Renal cortical epithelial cell (primary cell): Measurements from ENCODE around the gene FCHSD2. TPM values are rescaled to one million over a fixed set of nuclear protein-coding genes. Genes with fewer than 3 reads are reported as not detected.
"Not testable (repeated sequence)": the region's sequence is repeated elsewhere in the genome, so short reads cannot be mapped to it uniquely, and the experiment has no call there.

Experiments used
- DNase-seq: peaks from one replicate; pipeline ENCODE4 v3.0.0-alpha.2; 2011; ENCODE audit warnings: low read depth
- total RNA-seq: library from RNA; depleted of rRNA; stranded (reverse); fragments of >200 nt; gene quantifications from 2 replicates; pipeline ENCODE4 v1.2.3, GENCODE V29; 2014

Gene FCHSD2
- total RNA-seq, 1 donor from 2014 or later, result 21.5 TPM

DNA sequence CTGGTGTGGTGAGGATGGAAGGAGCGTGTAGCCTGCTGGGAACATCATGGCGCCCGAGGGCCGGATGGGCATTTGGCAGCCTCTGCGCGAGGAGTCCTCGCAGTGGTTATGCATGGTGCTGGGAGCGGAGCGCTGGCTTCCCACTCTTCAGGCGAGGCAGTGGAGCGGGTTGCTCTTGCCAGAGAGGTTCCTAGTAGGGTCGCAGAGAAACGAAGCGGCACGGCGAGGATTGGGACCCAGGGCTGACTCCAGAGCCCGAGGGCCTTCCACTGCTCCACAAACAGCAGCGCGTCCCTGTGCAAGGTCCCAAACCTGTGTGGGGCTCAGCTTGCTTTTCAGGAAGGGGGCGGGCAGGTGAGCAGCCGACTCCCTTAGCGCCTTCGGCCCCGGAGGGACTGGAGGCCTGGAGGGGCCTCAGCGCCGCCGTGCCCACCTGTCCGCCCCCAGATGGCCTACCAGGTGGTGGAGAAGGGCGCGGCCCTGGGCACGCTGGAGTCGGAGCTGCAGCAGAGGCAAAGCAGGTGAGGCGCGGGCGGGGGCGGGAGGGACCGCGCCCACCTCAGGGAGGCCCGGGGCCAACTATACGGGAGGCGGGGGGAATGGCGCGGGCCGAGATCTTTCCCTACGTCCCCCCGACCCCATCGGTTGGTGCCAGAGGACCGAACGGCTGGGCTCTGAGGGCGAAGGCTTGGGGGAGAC, 320.7 kb downstream of the FCHSD2 start:
- DNase-seq, result no peak

DNA sequence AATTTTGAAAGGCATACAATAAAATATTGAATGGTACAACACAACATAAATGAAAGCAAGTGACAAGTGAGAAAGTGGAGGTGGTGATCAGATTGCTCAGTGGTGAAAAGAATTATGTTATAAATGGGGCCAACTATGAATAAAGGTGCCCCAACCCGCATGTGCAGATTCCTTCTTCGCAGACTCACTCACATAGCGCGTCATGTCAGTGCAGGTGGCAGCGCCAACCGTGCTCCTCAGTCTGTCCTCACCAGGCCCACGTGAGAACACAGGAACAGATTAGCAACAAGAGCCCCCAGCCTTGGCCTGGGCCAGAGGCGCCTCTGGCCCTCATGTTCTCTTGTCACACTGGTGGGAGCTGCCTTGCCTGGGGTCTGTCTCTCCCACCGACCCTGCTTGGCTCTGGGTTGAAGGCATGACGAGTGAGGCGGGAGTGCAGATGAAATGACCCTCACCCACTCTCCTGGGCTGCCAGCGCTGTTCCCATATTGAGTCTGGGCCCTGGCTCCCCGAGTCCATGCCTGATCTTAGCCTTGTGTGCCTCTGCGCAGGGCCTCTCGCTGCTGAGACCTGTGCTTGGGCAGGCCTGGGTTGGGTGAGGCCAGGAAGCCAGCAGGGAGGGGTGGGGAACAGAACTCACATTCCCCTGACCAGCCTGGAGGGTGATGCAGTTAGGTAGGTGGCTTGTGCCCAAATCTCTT, 321.5 kb downstream of the FCHSD2 start:
- DNase-seq, result no peak

DNA sequence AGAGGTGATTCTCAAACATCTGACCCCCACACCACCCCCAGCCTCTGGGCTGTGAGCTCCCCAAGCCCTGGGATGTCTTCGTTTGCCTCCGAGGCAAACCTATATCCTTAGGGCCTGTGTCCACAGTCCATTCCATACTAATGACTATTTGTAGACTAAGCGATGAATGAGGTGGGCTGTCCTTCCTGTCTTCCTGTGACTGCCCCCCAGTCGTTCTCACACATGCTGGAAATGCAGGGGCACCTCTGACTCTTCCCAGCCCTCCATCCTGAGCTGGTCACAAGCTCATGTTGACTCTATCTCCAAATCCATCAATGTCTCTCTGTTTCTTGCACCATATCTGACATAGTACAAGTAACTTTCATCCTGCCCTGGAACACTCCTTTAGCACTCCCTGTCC, 323.1 kb downstream of the FCHSD2 start:
- DNase-seq, result no peak

DNA sequence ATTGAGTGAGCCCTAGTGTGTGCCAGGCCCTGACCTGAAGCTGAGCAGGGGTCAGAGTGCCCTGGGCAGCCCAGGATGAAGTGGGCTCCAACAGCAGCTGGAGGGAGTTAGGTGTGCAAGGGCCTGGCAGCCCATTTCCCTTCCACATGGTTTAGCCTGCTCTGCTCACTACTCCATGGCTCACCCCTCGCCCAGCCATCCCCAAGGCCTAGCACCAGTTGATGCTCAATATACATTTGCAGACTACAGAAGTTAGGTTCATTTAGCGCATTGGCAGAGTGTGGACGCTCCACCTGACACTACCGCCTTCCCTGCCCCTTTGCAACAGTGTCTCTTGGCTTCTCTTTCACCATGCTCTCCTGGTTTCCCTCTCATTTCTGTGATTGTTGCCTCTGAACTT, 324.2 kb downstream of the FCHSD2 start:
- no peak for DNase-seq

DNA sequence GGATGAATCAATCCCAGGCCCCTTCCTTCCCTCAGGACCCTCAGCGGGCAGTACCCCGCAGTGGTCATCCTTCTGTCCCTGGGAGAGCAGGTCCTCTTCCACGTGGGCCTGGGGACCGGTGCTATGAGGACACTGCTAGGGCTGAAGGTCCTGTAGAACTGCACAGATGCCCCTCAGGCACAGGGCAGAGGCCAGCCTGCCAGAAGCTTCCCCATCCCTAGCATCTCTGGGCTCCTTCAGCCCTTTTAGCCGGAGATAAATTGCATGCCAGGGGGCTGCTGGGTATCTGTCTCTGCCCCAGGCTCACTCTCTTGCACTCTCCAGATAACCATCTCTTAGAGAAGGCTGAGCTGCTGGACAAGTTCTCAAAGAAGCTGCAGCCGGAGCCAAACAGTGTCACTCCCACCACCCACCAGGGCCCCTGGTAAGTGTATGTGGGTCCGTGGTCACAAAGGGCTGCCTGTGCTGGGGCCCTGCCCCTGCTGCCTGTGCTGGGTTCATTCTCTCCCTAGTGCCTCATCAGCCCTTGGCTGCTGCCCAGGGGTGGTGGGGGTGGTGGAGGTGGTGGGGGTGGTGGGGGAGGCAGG, 325.6 kb downstream of the FCHSD2 start:
- DNase-seq, result no peak

DNA sequence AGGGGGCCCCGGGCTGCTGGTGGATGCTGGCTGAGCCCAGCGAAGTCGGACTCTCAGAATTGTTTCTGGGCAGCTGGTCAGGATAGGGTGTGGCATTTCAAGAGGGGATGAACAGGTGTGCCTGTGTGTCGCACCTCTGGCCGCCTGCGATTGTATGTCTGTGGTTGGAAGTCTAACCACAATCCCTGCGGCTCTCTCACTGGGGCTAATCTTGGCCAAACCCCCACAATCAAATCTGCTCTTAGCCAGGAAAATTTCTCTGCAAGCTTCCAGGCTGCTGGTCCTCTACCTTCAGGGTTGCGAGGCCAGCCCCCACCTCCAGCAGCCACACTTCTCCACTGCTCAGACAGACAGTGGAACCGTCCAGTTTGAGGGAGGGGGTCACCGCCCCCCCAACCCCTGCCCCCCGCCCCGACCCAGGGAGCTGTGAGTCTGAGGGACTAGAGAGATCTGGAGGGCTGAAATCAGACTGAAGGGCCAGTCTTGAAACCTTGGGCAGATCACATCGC, 327.0 kb downstream of the FCHSD2 start:
- no peak for DNase-seq

DNA sequence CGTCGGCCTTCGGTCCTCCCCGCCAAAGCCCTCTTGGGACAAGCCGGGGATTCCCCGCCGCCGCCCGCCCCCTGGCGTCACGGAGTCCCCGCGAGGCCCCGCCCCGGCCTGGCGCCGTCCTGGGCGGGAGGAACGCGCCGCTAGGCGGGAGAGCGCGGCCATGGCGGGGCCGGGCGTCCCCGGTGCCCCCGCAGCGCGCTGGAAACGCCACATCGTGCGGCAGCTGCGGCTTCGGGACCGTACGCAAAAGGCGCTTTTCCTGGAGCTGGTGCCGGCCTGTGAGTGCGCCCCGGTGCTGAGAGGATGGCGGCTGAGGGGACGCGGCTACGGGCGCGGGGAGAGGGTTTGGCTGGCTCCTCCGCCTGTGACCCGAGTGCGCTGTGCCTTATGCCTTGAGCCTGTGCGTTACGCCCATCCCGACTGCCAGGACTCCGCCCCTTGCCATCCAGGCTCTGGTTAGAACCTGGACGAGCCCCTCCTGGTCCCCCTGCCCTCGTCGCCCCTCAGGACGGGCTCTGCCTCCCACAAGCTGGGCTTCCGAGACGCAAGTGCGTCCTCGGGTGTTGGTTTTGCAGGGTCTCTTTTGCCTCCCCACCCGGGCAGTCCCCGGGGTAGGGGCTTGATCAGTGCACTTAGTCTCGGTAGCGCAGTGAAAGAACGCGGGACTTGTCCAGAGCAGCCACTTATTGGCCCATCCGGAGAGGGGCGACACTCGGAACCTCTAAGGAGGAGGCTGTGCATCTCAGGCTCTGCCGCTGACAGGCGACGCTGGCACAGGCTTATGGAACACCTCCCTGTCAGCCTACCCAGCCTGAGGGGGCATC, 327.6 kb downstream of the FCHSD2 start, which contains the start of gene ATG16L2:
TSS of gene ATG16L2 (plus strand) at position 126 of the 824 bp plus-strand sequence. CDS start at position 161, 35 bp downstream.
- peak; percentile 48 for DNase-seq

DNA sequence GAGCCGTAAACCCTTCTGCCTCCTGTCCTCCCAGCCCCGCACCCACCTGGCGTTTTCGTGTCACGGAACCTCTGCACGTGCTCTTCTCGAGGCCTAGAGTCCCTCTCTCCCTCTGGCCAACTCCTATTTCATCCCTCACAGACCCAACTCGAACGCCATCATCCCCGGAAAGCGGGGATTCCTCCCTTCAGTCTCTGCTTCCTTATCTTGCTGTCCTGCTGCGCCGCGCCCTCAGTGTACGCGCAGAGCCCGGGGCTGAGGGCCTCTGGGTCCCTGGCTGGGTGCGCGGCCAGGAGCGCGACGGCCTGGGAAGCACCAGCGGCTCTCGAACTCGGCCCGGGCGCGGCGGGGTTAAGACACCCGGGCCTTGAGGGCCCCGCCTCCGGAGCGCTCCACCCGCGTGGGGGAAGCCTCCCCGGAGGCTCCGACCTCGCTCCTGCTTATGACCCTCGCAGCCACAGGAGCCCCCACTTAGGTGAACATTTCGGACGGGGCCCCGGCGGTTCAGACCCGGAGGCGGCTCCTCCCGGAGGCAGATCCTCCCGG, 328.3 kb downstream of the FCHSD2 start:
- peak; percentile 33 for DNase-seq

DNA sequence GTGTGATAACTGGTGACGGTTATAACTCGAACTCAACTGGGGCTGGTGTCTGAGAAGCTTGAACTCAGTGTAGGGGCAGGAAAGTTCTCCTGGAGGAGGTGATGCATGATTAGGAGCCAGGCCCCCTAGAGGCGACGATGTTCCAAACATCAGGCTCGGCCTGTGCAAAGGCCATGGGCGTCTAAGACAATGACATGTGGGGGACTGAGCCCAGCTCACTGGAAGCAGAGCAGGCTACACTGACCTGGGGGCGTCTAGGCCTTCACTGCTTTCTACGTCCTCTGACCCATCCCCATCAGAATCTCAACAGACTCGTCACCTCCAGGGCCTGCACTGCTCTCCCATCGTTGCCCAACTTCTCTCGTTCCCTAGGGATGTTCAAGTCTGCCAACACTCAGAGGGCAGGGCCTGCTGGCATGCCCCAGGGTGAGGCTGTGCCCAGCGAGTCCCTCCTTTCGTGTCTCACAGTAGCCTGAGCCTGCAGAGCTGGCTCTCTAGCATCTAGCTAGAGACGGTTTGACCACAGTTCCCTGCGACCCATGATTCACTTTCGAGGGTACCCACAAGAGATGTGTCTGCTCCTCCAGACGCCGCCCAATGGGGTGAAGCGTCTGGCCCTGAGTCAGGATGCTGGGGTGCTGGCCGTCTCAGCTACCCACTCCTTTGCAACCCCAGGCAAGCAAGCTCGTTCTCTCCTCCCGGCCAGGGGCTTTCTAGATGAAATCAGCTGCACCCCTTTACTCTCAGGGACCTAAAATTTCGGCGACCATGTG, 329.0 kb downstream of the FCHSD2 start:
- peak; percentile 47 for DNase-seq

DNA sequence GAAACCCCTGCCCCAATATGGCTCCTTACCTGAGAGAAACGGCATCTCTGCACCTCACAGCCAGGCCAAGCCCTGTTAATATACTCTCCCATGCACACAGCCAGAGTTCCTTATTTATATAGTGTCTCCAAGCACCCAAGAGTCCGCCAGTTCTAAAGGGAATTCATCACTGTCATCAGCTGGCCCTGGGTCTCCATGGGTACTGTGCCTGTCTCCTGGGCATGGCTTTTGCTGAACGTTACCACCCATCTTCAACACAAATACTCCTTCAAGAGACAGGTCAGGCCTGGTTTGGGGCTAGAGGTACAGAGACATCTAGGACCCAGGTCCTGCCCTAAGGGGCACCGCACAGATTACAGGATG, 329.5 kb downstream of the FCHSD2 start:
- no peak for DNase-seq

DNA sequence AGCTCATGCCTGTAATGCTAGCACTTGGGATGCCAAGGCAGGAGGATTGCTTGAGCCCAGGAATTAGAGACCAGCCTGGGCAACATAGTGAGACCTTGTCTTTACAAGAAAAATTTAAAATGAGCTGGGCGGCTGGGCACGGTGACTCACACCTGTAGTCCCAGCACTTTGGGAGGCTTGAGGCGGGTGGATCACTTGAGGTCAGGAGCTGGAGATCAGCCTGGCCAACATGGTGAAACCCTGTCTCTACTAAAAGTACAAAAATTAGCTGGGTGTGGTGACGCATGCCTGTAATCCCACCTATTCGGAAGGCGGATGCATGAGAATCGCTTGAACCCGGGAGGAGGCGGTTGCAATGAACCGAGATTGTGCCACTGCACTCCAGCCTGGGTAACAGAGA, 330.4 kb downstream of the FCHSD2 start:
- not testable (repeated sequence) for DNase-seq

DNA sequence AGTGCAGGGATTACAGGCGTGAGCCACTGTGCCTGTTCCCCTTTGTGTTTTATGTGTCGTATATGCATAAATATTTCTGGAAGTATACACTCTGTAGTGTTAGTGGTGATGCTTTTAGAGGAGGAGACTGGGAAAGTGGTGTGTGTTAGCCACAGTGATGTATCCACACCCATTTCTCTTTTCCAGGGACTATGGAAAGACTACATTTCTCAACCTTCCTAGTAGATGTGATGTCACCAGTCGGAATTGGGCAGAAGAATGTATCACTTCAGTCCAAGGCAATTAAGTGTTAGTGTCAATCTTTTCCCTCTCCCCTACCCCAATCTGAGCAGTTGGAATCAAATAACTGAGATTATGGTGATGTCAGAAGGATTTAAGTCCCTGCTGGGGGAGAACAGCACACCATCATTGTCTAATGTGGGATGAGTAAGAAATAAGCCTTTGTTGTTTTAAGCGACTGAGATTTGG, 333.8 kb downstream of the FCHSD2 start:
- no peak for DNase-seq

DNA sequence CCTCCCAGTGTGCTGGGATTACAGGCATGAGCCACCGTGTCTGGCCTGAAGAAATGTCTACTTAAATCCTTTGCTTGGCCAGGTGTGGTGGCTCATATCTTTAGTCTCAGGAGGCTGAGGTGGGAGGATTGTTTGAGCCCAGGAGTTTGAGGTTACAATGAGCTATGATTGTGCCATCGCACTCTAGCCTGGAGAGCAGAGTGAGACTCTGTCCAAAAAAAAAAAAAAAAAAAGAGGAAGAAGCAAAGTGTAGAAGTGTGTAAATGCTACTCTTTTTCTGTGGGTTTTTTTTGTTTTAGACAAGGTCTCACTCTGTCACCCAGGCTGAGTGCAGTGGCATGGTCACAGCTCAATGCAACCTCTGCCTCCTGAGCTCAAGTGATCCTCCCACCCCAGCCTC, 334.3 kb downstream of the FCHSD2 start:
- no peak for DNase-seq

DNA sequence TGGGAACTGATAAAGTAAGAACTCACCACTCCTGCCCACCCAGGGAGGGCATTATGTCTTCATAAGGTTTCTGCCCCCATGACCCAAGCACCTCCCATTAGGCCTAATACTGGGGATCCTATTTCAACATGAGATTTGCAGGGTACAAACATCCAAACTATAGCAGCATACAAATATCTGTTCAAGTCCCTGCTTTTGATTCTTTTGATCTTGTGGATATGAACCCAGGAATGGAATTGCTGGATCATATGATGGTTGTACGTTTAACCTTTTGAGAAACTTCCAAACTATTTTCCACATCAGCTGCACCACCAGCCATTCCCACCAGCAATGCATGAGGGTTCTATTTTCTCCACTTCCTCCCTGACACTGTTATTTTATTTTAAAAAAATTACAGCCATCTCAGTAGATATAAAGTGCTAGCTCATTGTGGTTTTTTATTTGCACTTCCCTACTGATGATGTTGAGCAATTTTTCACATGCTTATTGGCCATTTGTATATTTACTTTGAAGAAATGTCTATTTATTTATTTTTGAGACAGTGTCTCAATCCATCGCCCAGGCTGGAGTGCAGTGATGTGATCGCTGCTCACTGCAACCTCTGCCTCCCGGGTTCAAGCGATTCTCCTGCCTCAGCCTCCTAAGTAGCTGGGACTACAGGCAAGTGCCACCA, 335.0 kb downstream of the FCHSD2 start:
- DNase-seq, result peak; percentile 52

DNA sequence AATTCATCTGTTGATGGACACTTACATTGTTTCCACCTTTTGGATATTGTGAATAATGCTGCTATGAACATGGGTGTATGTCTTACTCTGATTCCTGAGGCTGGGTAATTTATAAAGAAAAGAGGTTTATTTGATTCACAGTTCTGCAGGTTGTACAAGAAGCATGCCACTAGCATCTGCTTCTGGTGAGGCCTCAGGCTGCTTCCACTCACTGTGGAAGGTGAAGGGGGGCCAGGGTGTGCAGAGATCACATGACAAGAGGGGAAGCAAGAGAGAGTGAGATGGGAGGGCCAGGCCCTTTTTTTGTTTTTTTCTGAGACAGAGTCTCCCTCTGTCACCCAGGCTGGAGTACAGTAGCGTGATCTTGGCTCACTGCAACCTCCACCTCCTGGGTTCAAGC, 335.7 kb downstream of the FCHSD2 start:
- DNase-seq, result not testable (repeated sequence)

DNA sequence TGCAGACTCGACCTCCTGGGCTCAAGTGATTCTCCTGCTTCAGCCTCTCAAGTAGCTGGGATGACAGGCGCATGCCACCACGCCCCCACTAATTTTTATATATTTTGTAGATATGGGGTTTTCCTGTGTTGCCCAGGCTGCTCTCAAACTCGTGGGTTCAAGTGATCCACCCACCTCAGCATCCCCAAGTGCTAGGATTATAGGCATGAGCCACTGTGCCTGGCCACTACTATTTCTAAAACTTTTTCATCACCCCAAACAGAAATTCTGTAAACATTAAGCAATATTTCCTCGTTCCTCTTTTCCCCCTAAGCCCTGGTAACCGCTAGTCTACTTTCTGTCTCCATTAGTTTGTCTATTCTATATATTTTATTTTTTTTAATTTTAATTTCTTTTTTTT, 336.9 kb downstream of the FCHSD2 start:
- no peak for DNase-seq

DNA sequence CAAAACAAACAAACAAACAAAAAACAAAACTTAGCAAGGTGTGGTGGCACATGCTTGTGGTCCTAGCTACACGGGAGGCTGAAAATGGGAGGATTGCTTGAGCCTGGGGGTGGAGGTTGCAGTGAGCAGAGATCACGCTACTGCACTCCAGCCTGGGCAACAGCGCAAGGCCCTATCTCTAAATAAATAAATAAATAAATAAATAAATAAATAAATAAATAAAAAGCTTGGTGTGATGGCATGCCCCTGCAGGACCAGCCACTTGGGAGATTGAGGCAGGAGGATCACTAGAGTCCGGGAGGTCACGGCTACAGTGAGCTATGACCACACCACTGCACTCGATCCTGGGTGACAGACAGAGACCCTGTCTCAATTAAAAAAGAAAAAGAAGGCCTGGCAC, 339.3 kb downstream of the FCHSD2 start:
- DNase-seq, result no peak

DNA sequence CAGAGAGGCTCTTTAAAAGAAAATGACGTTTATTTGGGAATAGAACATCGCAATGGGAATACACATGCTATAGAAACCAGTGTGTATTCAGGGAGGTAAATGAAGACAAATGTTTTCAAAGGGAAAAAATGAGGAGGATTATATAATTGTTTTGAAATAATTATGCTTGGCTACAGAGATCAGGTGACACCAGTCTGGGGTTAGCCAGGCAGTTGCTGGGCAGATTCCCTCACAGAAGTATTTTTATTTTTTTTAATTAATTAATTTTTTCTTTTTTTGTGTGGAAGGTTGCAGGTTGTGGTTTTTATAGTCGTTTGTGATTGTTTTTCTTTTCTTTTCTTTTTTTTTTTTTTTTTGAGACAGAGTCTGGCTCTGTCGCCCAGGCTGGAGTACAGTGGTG, 342.7 kb downstream of the FCHSD2 start:
- DNase-seq, result no peak

DNA sequence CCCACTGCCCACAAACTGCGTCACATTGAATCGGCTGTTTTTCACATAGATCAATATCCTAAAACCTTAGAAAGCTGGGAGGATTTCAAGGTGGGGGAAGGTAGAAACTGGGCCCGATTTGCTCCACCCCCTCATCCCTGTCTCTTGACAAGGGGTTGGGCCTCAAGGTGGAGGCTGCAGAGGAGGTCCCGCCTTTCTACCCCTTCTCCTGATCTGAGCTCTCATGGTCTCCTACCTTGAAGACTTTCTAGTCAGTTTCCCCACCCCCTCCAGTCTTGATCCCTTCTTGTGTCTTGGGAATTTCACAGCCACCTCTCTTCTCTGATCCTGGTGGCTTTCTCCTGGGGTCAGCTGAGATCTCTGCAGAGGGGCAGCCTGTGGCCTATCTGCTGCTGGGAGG, 343.8 kb downstream of the FCHSD2 start:
- no peak for DNase-seq
